Measurements from ENCODE around the gene SAMD9L. TPM values are rescaled to one million over a fixed set of nuclear protein-coding genes. Genes with fewer than 3 reads are reported as not detected.

SAMD9L gene
- 13.8 TPM for total RNA-seq

DNA sequence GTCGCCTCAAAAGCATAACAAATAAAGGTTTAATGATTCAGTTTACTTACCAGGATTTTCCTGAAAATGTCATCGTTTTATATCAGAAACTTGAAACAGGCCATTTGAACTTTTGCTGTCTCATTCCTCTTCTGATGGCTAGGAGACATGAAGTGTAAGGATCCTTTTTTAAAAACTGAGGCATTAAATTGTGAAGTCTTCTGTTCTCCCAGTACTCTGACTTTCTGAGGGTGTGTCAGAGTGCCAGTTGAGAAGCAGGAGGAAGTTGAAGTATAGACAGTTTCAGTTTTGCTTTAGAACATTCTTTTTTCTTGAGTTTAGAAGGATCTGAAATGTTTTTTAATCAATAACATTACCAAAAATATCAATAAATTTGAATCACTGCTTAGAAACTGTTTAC lies at the start of gene SAMD9L:
Gene SAMD9L (minus strand): TSS at position 242 of the 400 bp plus-strand sequence. CDS start 12,414 bp downstream, outside the sequence.

GRCh38 chr7:93117852-93118530 lies 30.2 kb downstream of the SAMD9L start, which contains the start of gene SAMD9:
Gene SAMD9 (minus strand): TSS chr7:93117979. CDS start chr7:93106097, 11,882 bp downstream.

Other genes with a start within 250 kb of the SAMD9L start
- gene SAMD9, start 30.4 kb downstream of the SAMD9L start, total RNA-seq, result 6.3 TPM
- gene HEPACAM2, start 78.1 kb upstream of the SAMD9L start, total RNA-seq, result 0.38 TPM
- 107 TPM for gene VPS50, start 84.0 kb upstream of the SAMD9L start, total RNA-seq